ENCODE measurements around the gene ANKRD63.

Gene ANKRD63

DNA sequence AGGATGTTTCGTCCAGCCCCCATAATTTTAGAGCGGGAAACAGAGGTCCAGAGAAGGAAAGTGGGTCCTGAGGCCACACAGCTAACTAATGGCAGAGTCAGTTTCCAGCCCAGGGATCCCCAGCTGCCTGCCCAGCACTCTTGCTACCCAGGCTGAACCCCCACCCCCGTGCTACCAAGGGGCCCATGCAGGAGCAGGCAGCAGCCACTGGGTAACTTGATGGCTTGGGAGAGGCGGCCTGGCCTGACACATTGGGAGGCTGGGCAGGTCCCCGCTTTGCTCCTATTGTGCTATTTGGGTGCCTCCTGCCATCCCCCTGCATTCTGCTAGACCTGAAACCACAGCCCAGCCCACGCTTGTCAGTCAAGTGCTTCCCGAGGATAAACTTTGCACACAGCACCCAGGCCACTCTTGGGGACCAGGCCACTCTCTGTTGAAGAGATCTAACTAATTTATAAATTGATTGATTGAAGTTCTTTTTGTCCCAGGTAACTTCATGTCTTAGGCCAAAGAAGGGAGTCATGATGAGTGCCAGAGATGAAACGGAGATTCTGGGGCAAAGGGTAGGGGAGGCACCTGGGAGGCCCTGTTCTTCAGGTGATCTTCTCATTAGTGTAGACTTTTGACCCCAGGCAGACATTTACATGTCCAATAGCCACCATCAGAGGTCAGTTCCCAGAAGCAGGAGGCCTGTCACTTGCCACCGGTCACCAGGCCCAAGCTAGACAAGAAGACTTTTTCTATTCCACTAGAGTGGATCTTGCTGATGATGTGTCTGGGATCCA, 37.0 kb downstream of the ANKRD63 start:
- Histone ChIP-seq H3K4me3 (ENCODE audit: low read length) (no peak overlapping the region), H3K36me3 (ENCODE audit: control insufficient read depth, insufficient read depth, low read length, severe bottlenecking) (no peaks in the 10 kb centered on the region), H3K9me3 (ENCODE audit: control insufficient read depth, low read length) (no peaks in the 10 kb centered on the region), H3K4me1 (ENCODE audit: control insufficient read depth, insufficient read depth, low read length) (no peaks in the 10 kb centered on the region), H3K9ac (ENCODE audit: low read length) (no peak overlapping the region), H3K27me3 (replicated peaks; ENCODE audit: control insufficient read depth, insufficient read depth, low read length) (peaks cover 24% of the 10 kb centered on the region)
- no peak for DNase-seq (ENCODE audit: low read depth)

DNA sequence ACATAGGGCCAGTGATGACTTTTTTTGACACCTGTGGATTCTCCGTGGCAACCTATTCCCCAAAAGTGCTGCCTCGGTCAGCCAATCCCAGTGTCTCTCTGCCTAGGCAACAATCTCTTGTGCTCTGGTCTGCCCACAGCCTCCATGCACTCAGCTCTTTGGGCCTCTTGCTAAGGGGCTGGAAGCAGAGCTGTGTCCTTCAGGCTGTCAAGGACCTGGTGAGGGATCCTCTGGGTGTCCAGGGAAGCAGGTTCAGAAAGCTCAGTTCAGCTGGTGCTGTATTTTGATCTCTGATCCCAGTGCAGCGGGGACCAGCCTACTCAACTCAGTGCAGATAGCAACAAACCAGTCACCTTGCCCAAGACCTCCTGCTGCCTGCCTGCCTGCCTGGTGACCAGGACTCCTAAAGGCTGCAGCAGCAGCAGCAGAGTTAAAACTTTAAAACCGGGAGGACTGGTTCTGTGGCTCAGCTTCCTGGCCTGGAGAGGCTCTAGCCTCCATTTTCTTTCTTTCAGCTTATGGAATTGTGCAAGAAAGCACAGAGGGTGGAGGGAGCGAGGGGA, 37.8 kb downstream of the ANKRD63 start:
- Histone ChIP-seq H3K9ac (ENCODE audit: low read length) (no peak overlapping the region), H3K27me3 (replicated peaks; ENCODE audit: control insufficient read depth, insufficient read depth, low read length) (peaks cover 24% of the 10 kb centered on the region), H3K36me3 (ENCODE audit: control insufficient read depth, insufficient read depth, low read length, severe bottlenecking) (no peaks in the 10 kb centered on the region), H3K4me3 (ENCODE audit: low read length) (no peak overlapping the region), H3K4me1 (ENCODE audit: control insufficient read depth, insufficient read depth, low read length) (no peaks in the 10 kb centered on the region), H3K9me3 (ENCODE audit: control insufficient read depth, low read length) (no peaks in the 10 kb centered on the region)
- no peak for DNase-seq (ENCODE audit: low read depth)

DNA sequence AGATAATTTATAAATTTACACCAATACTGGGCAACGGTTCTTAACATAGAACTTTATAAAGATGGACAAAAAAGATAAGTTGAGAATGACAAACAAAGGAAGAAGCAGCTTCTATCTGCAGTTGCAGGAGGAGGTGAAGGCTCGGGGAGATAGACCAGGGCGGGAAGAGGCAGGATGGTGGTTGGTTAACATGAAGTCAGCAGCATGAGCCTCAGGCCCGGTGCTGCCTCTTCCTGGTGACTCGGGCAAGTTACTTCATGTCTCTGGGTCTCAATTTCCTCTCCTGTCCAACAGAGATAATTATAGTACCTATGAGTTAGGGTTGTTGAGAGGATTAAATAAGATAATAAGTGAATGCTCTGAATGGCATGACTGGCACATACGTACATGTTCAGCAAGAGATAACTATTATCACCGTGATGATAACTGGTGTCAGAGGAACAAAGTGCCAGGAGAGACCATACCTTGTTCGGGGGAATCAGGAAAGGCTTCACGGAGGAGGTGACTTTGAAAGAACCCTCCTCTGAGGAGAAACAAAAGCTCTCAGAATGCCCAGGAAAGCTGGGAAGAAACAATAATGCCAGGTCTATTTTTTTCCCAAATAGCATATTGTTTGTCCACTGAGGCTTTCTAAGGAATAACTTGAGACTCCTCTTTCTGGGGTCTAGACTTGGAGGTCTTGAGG, 39.6 kb downstream of the ANKRD63 start:
- DNase-seq (ENCODE audit: low read depth), result no peak

DNA sequence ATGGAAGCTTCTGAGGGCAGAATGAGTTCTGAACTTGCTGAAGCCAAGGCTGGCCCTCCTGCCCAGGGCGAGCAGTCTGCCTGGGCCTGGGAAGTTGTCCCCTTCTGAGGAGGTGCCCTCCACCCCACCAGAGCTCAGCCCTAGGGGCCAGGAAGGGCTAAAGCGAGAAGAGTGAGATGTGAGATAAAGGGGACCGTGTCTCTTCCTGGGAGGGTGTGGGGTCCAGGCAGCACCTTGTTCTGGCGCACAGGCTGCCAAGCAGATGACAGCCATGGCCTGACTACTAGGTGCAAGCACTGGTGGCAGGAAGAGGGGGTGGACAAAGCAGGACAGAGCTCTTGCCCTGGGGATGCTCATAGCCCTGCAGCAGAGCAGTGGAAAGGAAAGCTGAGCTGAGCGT, 40.3 kb downstream of the ANKRD63 start:
- DNase-seq (ENCODE audit: low read depth), result no peak
- no peaks in the 10 kb centered on the region for H3K9me3 ChIP-seq (ENCODE audit: control insufficient read depth, low read length)
- H3K9ac ChIP-seq (ENCODE audit: low read length), result no peak overlapping the region
- peaks cover 9% of the 10 kb centered on the region for H3K4me1 ChIP-seq (ENCODE audit: control insufficient read depth, insufficient read depth, low read length)
- H3K36me3 ChIP-seq (ENCODE audit: control insufficient read depth, insufficient read depth, low read length, severe bottlenecking), result no peaks in the 10 kb centered on the region
- H3K4me3 ChIP-seq (ENCODE audit: low read length), result no peak overlapping the region
- peaks cover 40% of the 10 kb centered on the region for H3K27me3 ChIP-seq (replicated peaks; ENCODE audit: control insufficient read depth, insufficient read depth, low read length)

More for the DNA sequence above, 39.6 kb downstream of the ANKRD63 start:
- Histone ChIP-seq H3K27me3 (replicated peaks; ENCODE audit: control insufficient read depth, insufficient read depth, low read length) (peaks cover 34% of the 10 kb centered on the region), H3K9ac (ENCODE audit: low read length) (no peak overlapping the region), H3K9me3 (ENCODE audit: control insufficient read depth, low read length) (no peaks in the 10 kb centered on the region), H3K4me3 (ENCODE audit: low read length) (no peak overlapping the region), H3K4me1 (ENCODE audit: control insufficient read depth, insufficient read depth, low read length) (peaks cover 9% of the 10 kb centered on the region), H3K36me3 (ENCODE audit: control insufficient read depth, insufficient read depth, low read length, severe bottlenecking) (no peaks in the 10 kb centered on the region)

DNA sequence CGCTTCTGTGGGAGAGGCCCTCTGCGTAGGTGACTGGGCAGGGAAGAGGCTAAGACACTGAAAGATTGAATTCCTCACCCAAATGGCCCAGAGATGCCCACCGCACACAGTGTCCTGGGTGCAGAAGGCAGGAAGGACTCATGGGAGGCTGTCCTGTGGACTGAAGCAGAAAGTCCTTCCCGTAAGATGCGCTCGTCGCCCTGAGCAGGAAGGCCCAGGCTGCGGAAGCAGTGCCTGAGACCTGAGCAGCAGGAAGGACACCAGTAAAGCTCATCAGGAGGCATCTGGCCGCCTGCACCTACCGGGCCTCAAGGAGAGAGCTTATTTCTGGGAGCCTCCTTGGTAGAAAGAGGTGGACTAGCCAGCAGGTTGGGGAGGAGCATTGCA, 40.7 kb downstream of the ANKRD63 start:
- Histone ChIP-seq H3K27me3 (replicated peaks; ENCODE audit: control insufficient read depth, insufficient read depth, low read length) (peaks cover 40% of the 10 kb centered on the region), H3K36me3 (ENCODE audit: control insufficient read depth, insufficient read depth, low read length, severe bottlenecking) (no peaks in the 10 kb centered on the region), H3K4me3 (ENCODE audit: low read length) (no peak overlapping the region), H3K9me3 (ENCODE audit: control insufficient read depth, low read length) (no peaks in the 10 kb centered on the region), H3K4me1 (ENCODE audit: control insufficient read depth, insufficient read depth, low read length) (peaks cover 9% of the 10 kb centered on the region), H3K9ac (ENCODE audit: low read length) (no peak overlapping the region)
- no peak for DNase-seq (ENCODE audit: low read depth)

DNA sequence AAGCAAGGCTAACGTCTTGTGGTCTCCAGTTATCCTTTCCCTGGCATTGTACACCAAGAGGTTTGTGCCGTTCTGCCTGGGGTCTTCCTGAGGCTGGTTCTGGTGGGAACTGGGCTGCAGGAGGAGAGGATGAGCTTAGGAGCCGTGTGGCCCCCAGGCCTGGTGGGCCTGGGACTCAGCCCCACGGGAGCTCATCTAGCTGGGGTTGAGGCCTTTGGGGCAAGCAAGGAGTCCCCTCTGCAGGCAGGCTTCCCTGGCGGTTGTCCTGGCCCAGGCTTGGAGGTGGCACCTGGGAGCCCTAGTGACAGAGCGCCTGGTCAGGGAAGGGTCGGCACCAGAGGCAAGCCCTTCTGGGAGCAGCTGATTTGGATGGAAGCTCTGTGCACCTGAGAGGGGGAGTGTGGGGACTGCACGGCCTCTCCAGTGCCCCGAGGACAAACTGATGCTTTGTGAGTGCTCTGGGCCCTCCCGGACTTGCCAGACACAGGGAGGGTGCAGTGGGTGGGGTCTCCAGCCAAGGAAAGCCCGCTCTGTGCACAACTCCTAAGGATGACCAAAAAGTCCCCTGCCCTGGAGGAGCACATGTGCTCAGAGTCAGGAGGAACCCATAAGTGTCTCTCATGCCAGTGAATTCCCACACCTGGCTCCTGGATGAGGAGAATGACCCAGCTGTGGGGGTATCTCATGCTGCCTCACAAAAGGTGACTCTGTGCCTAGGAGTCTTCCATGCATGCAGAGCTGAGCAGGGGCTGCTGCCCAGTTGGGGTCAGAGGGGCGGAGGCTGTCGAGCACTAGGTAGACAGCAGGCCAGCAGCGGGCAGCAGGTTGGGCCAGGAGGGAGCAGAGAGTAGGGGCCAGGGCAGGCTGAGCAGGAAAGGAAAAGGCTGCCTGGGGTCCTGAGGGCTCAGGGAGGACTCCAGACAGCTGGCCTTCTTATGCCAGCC, 41.3 kb downstream of the ANKRD63 start:
- H3K36me3 ChIP-seq (ENCODE audit: control insufficient read depth, insufficient read depth, low read length, severe bottlenecking), result no peaks in the 10 kb centered on the region
- no peaks in the 10 kb centered on the region for H3K9me3 ChIP-seq (ENCODE audit: control insufficient read depth, low read length)
- peaks cover 9% of the 10 kb centered on the region for H3K4me1 ChIP-seq (ENCODE audit: control insufficient read depth, insufficient read depth, low read length)
- H3K9ac ChIP-seq (ENCODE audit: low read length), result no peak overlapping the region
- H3K4me3 ChIP-seq (ENCODE audit: low read length), result no peak overlapping the region
- no peak for DNase-seq (ENCODE audit: low read depth)
- peaks cover 40% of the 10 kb centered on the region for H3K27me3 ChIP-seq (replicated peaks; ENCODE audit: control insufficient read depth, insufficient read depth, low read length)

DNA sequence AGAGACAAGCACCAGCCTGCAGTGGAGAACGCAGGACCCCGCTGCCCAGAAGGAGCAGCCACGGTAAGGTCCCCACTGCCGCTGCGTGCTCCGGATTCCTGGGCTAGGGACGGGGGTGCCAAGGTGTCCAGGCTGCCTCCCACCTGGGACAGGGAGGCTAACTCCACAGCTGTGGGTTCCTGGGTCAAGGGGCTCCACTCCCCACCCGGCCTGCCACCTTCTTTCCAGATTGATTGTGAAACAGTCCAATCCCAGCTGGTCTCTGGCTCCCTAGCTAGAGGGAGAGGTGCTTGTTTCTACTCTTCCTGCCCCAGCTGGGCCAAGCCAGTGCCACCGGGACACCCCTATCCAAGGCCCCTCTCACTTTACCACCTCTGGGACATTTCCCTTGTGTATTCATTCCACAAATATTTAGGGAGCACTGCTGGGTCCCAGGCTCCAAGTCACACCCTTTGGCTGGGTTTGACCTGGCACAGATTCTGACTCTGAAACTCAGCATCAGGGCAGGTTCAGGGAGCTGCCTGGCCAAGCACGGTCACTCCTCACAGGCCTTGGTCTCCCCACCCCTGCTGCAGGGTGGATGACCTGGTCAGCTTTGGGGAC, 42.1 kb downstream of the ANKRD63 start:
- Histone ChIP-seq H3K9me3 (ENCODE audit: control insufficient read depth, low read length) (no peaks in the 10 kb centered on the region), H3K27me3 (replicated peaks; ENCODE audit: control insufficient read depth, insufficient read depth, low read length) (peaks cover 40% of the 10 kb centered on the region), H3K36me3 (ENCODE audit: control insufficient read depth, insufficient read depth, low read length, severe bottlenecking) (no peaks in the 10 kb centered on the region), H3K4me3 (ENCODE audit: low read length) (no peak overlapping the region), H3K9ac (ENCODE audit: low read length) (no peak overlapping the region), H3K4me1 (ENCODE audit: control insufficient read depth, insufficient read depth, low read length) (peaks cover 9% of the 10 kb centered on the region)
- no peak for DNase-seq (ENCODE audit: low read depth)

DNA sequence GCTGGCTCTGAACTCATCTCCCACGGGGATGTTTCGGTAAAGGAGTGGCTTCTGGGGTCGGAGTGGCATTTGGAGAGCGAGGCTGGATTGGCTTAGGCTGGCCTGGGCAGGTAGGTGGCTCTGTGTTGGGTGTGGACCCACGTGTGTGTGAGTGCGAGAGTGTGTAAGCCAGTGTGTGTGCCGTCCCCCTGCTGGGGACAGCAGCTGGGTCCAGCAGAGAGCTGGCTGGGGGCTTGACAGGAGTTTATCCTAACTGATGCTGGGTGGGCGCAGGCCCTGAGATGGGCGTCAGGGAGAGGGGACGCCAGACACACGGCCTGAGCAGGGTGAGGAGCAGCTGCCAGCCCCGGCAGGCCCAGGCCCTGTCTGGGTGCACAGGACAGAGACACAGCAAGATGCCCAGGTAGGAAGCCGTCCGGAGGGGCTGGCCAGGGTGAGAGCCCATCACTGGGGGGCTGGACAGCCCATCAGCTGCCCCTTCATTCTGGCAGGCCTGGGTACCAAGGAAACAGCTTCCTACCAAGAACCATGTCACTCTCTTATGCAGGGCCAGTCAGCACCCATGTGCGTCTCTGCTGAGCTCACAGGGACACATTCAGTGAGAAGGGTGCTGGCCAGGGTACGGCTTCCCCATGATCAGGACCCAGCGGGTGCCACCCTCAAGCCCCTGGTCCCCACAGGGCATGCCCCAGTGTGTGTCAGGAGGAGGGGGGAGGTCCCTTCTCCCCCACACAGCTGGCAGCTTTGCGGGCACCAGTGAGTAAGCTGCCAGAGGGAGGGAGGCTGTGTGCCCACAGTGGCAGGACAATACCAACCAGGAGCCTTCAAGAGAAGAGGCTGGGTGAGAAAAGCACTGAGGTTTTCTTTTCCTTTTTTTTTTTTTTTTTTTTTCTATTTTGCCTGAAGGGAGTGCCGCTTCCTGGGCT, 42.9 kb downstream of the ANKRD63 start:
- no peak overlapping the region for H3K4me3 ChIP-seq (ENCODE audit: low read length)
- peaks cover 38% of the 10 kb centered on the region for H3K27me3 ChIP-seq (replicated peaks; ENCODE audit: control insufficient read depth, insufficient read depth, low read length)
- no peak overlapping the region for H3K9ac ChIP-seq (ENCODE audit: low read length)
- no peaks in the 10 kb centered on the region for H3K36me3 ChIP-seq (ENCODE audit: control insufficient read depth, insufficient read depth, low read length, severe bottlenecking)
- peaks cover 9% of the 10 kb centered on the region for H3K4me1 ChIP-seq (ENCODE audit: control insufficient read depth, insufficient read depth, low read length)
- H3K9me3 ChIP-seq (ENCODE audit: control insufficient read depth, low read length), result no peaks in the 10 kb centered on the region
- no peak for DNase-seq (ENCODE audit: low read depth)

DNA sequence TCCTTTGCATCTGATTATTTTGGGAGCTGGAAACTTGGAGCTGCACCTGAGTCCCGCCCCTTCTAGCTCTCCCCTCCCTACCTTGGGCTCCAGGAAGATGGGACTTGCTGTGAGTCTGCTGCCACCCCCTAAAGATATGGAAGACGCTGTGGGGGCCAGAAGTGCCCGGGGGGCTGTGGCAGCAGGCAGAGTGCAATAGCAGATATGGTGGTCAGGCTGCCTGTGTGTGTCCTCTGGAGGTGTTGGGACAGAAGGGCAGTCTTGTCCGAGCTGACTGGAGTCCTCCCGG, 43.5 kb downstream of the ANKRD63 start:
- Histone ChIP-seq H3K4me3 (ENCODE audit: low read length) (peak overlapping the region; percentile 57), H3K9me3 (ENCODE audit: control insufficient read depth, low read length) (no peaks in the 10 kb centered on the region)
- no peak for DNase-seq (ENCODE audit: low read depth)

More for the DNA sequence above, 43.5 kb downstream of the ANKRD63 start:
- H3K36me3 ChIP-seq (ENCODE audit: control insufficient read depth, insufficient read depth, low read length, severe bottlenecking), result no peaks in the 10 kb centered on the region
- H3K4me1 ChIP-seq (ENCODE audit: control insufficient read depth, insufficient read depth, low read length), result peaks cover 9% of the 10 kb centered on the region
- no peak overlapping the region for H3K9ac ChIP-seq (ENCODE audit: low read length)
- H3K27me3 ChIP-seq (replicated peaks; ENCODE audit: control insufficient read depth, insufficient read depth, low read length), result peaks cover 38% of the 10 kb centered on the region
